GM18519 (cell line): Measurements from ENCODE around the gene OR4C6.

ENCODE experiments used
- ATAC-seq: cut with Tn5 transposase; IDR thresholded peaks from one replicate; pipeline ENCODE4 v1.9.1; 2021; ENCODE audit warnings: mild to moderate bottlenecking, moderate library complexity; ENCODE audit not compliant: unreplicated experiment, low FRiP score

The OR4C6 gene

GRCh38 chr11:55661901-55662300 is at the start of gene OR4C6:
Gene OR4C6 (plus strand): TSS chr11:55662201. CDS start chr11:55665167, 2,966 bp downstream.
- no peak for ATAC-seq

DNA sequence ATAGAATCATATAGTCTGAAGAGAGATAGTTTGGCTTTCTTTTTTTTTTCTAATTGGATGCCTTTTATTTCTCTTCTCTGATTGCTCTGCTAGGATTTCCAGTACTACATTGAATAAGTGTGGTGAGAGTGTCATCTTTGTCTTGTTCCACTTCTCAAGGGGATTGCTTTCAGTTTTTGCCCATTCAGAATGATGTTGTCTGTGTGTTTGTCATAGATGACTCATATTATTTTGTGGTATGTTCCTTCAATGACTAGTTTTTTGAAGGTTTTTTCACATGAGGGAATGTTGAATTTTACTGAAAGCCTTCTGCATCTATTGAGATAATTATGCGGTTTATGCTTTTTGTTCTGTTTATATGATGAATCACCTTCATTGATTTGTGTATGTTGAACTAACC is 37.5 kb upstream of the OR4C6 start:
- ATAC-seq: no peak

GRCh38 chr11:55634813-55635212 is 27.2 kb upstream of the OR4C6 start, which contains the start of gene OR4P4:
Gene OR4P4 (plus strand): TSS chr11:55635113.
- no peak for ATAC-seq

- ATAC-seq: no peak
Measured at GRCh38 chr11:55648027-55648426, 14.0 kb upstream of the OR4C6 start, which contains the start of gene OR4S2. Gene OR4S2 (plus strand): TSS chr11:55648327. CDS start chr11:55650904, 2,577 bp downstream.

DNA sequence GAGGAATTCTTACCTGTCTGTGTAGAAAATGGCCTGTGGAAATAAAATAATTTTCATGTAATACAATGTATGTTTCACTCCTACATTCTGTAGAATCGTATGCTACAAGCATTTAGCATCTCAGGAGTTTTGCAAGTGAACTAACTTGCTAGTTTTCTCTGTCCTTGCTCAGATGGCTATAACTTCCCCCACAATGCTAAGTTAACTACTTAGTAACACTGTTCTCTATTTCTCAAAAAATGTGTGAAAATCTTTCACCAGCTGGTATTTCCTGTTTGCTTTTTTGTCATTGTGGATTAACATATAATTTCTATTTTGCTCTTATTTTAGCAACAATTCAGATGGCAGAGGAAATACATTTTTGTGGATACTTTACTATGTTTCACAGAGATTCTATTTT is 9.4 kb upstream of the OR4C6 start:
- no peak for ATAC-seq

DNA sequence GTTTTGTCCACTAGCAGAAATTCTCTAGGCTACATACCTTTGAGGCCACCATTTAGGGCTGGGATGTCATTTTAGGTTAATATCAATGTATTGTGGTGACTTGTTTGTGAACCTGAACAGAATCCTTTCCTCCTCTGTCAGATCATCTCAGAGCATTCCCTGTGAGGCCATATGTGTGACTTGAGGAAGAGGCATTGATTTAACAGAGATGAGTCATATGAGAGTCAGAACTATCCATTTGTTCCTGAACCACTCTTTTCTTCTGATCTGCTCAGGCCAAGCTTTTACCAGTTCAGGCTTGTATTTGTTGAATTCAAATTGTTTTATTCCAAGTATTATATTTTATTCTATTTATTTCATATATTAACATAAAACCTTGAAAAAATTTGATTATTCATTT is 6.9 kb upstream of the OR4C6 start:
- ATAC-seq: no peak

GRCh38 chr11:55658031-55658573 is 3.9 kb upstream of the OR4C6 start:
- ATAC-seq: peak; percentile 97

- peak; percentile 23 for ATAC-seq
Measured at GRCh38 chr11:55658608-55659007, 3.4 kb upstream of the OR4C6 start.

DNA sequence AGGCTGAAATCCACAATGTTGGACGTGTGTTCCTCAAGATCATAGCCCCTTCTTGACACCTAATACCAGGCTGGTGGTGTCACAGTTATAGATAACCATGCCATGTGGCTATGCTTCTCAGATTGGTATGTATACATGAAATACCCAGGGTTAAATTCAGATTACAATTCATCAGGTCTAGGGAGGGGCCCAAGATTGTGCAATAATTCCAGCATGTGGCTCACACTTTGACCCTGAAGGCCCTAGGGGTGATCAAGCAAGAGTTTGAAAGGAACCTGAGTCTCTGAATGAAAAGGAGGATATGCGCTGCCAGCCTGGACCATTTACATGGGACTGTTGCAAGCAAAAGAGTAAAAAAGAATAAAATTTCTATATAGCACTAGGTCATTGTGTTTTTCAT is 7.4 kb downstream of the OR4C6 start:
- no peak for ATAC-seq

GRCh38 chr11:55673860-55674259 is 11.9 kb downstream of the OR4C6 start:
- no peak for ATAC-seq

DNA sequence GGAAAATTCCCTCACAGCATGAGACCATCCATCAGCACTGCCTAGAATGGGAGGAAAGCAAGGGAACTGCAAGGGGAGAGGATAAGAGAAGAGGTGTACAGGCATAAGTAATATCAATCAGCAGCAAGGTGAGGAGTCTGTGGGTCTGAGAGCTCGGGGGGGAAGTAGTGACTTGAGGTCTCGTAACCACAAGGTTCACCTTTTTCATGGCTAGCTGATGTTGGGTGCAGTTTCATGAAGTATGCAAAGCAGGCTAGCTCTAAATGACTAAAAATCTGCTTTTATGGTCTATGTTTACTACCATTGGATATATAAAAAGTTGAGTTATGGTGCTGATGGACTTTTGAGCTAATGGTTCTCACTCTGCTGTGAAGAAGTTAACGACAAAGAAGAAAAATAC is 35.8 kb downstream of the OR4C6 start:
- ATAC-seq: peak; percentile 96

DNA sequence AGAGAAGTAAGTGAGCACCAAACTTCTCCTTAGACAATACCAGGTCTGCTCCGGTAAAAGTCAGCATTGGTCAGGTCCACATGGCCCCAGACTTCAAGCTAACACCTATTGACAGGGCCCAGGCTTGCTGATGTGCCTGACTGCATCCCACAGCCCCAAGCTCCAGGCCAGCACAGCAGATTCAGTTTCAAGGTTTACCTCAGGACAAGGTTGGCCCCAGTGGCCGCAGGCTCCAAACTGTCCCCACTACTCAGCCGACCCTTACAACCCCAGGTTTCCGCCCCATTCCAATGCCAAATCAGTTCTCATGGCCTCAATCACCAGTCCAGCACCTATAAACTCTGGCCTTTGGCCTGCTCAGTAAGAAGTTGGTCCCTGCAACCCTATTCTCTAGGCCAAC is 39.4 kb downstream of the OR4C6 start:
- ATAC-seq: no peak

- ATAC-seq: no peak
Measured at GRCh38 chr11:55707029-55707428, 45.0 kb downstream of the OR4C6 start.

DNA sequence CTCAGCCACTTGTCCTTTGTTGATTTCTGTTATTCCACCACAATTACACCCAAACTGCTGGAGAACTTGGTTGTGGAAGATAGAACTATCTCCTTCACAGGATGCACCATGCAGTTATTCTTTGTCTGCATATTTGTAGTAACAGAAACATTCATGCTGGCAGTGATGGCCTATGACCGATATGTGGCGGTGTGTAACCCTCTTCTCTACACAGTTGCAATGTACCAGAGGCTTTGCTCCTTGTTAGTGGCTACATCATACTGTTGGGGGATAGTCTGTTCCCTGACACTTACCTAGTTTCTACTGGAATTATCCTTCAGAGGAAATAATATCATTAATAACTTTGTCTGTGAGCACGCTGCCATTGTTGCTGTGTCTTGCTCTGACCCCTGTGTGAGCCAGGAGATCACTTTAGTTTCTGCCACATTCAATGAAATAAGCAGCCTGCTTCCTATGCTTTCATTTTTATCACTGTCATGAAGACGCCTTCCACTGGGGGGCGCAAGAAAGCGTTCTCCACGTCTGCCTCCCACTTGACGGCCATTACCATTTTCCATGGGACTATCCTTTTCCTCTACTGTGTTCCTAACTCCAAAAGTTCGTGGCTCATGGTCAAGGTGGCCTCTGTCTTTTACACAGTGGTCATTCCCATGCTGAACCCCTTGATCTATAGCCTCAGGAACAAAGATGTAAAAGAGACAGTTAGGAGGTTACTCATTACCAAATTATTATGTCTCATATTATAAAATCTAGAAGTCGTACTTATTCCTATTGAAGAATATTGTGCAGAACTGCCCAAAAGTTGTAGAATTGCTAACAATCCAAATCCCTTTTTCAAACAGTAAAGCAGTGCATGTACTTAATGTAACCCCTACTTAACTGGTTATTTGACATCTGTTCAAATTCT is 53.2 kb downstream of the OR4C6 start:
- ATAC-seq: peak; percentile 71
